Type B pancreatic cell (in vitro differentiated cells): ENCODE data around the gene COL4A1. TPM values are rescaled to one million over a fixed set of nuclear protein-coding genes. Genes with fewer than 3 reads are reported as not detected.
A peak's percentile ranks its signal among the peaks of the same experiment; 100 is the strongest.

Experiments used
- DNase-seq: peaks from one replicate; pipeline ENCODE4 v3.0.0; 2021; ENCODE audit warnings: mixed read lengths; ENCODE audit not compliant: unreplicated experiment; ENCODE audit errors: extremely low spot score
- H3K27ac Mint-ChIP-seq: 2 replicates; pipeline ENCODE4 v1.8.0; 2021; ENCODE audit warnings: mild to moderate bottlenecking, mixed read lengths
- H3K27me3 Mint-ChIP-seq: 2 replicates; pipeline ENCODE4 v1.8.0; 2021; ENCODE audit warnings: mixed read lengths
- H3K36me3 Mint-ChIP-seq: 2 replicates; pipeline ENCODE4 v1.8.0; 2021; ENCODE audit warnings: mixed read lengths
- H3K4me1 Mint-ChIP-seq: one replicate; pipeline ENCODE4 v1.8.0; 2021; ENCODE audit warnings: mixed read lengths; ENCODE audit not compliant: unreplicated experiment
- H3K4me3 Mint-ChIP-seq: 2 replicates; pipeline ENCODE4 v1.8.0; 2021; ENCODE audit warnings: mild to moderate bottlenecking, mixed read lengths
- H3K9me3 Mint-ChIP-seq: 2 replicates; pipeline ENCODE4 v1.8.0; 2021; ENCODE audit warnings: mixed read lengths
- CTCF ChIP-seq: fragments of 200-600 bp; sonication (generic); conservative IDR thresholded peaks from 2 replicates; pipeline ENCODE4 v1.5.0; 2021; ENCODE audit warnings: antibody characterized with exemption, mild to moderate bottlenecking
- total RNA-seq: library from RNA; stranded (reverse); gene quantifications from 2 replicates; pipeline ENCODE4 v1.2.1, GENCODE V29; 2021; ENCODE audit warnings: low replicate concordance

COL4A1 gene
- total RNA-seq, 1 donor from 2014 or later, result 83.6 TPM

GRCh38 chr13:110138010-110138699 is 168.8 kb downstream of the COL4A1 start:
- Mint-ChIP-seq H3K9me3 (peaks cover 6% of the 10 kb centered on the region), H3K27me3 (peaks cover 43% of the 10 kb centered on the region), H3K4me3 (peak overlapping the region; percentile 94), H3K36me3 (no peaks in the 10 kb centered on the region), H3K27ac (peak overlapping the region; percentile 90), H3K4me1 (peaks cover 18% of the 10 kb centered on the region)
- TF ChIP-seq CTCF, result peak; percentile 9
- no peak for DNase-seq

GRCh38 chr13:110137680-110138009 is 169.3 kb downstream of the COL4A1 start:
- Mint-ChIP-seq H3K4me1 (peaks cover 21% of the 10 kb centered on the region), H3K9me3 (peaks cover 3% of the 10 kb centered on the region), H3K36me3 (no peaks in the 10 kb centered on the region), H3K27me3 (peaks cover 45% of the 10 kb centered on the region), H3K4me3 (peak overlapping the region; percentile 94), H3K27ac (peak overlapping the region; percentile 90)
- no peak for DNase-seq
- TF ChIP-seq CTCF, result peak; percentile 43

GRCh38 chr13:110136660-110137585 is 170.0 kb downstream of the COL4A1 start:
- H3K27ac Mint-ChIP-seq, result peak overlapping the region; percentile 90
- peaks cover 50% of the 10 kb centered on the region for H3K27me3 Mint-ChIP-seq
- DNase-seq, result no peak
- H3K36me3 Mint-ChIP-seq, result no peaks in the 10 kb centered on the region
- H3K4me3 Mint-ChIP-seq, result peak overlapping the region; percentile 94
- H3K4me1 Mint-ChIP-seq, result peaks cover 27% of the 10 kb centered on the region
- no peaks in the 10 kb centered on the region for H3K9me3 Mint-ChIP-seq
- TF ChIP-seq CTCF, result no peak

- Mint-ChIP-seq H3K27ac (no peak overlapping the region), H3K4me1 (peaks cover 31% of the 10 kb centered on the region), H3K9me3 (no peaks in the 10 kb centered on the region), H3K4me3 (no peak overlapping the region), H3K36me3 (no peaks in the 10 kb centered on the region), H3K27me3 (peaks cover 53% of the 10 kb centered on the region)
- peak; percentile 58 for DNase-seq
- TF ChIP-seq CTCF, result no peak
Observed at GRCh38 chr13:110135977-110136597, 170.9 kb downstream of the COL4A1 start.

- Mint-ChIP-seq H3K27ac (peak overlapping the region; percentile 36), H3K36me3 (no peaks in the 10 kb centered on the region), H3K4me3 (no peak overlapping the region), H3K4me1 (peaks cover 31% of the 10 kb centered on the region), H3K27me3 (peaks cover 59% of the 10 kb centered on the region), H3K9me3 (no peaks in the 10 kb centered on the region)
- DNase-seq, result peak; percentile 15
- no peak for TF ChIP-seq CTCF
Observed at GRCh38 chr13:110134801-110135200, 172.2 kb downstream of the COL4A1 start.
